ENCODE data around the gene CDC14A. TPM values are rescaled to one million over a fixed set of nuclear protein-coding genes. Genes with fewer than 3 reads are reported as not detected.

The CDC14A gene
- total RNA-seq, 4 donors from 2014 or later: 6.6 to 12.2 (median 7.4) TPM

DNA sequence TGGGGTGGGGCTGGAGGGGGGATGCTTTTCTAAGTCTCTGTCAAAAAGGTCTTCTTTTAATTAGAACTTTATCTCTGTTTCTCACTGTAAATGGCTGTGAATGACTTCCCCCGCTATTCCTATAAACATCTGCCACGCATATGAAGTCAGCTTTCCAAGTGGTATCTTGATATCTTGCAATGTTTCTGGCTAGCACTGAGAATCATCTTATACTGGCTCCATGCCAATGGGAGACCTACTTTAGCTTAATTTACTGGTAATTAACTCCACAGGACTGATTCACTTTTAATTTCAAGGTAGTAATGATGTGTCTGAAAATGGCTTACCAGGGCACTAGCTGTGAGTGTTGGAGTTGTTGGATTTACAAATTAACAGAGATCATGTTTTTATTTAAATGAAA is 190.0 kb downstream of the CDC14A start:
- TF ChIP-seq, protein P1, sequence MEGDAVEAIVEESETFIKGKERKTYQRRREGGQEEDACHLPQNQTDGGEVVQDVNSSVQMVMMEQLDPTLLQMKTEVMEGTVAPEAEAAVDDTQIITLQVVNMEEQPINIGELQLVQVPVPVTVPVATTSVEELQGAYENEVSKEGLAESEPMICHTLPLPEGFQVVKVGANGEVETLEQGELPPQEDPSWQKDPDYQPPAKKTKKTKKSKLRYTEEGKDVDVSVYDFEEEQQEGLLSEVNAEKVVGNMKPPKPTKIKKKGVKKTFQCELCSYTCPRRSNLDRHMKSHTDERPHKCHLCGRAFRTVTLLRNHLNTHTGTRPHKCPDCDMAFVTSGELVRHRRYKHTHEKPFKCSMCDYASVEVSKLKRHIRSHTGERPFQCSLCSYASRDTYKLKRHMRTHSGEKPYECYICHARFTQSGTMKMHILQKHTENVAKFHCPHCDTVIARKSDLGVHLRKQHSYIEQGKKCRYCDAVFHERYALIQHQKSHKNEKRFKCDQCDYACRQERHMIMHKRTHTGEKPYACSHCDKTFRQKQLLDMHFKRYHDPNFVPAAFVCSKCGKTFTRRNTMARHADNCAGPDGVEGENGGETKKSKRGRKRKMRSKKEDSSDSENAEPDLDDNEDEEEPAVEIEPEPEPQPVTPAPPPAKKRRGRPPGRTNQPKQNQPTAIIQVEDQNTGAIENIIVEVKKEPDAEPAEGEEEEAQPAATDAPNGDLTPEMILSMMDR (IDR thresholded peaks at IDR 0.05): no peak
- TF ChIP-seq POLR2A (IDR thresholded peaks at IDR 0.05; ENCODE audit: low read depth): no peak
- no peak for TF ChIP-seq POLR2AphosphoS5 (IDR thresholded peaks at IDR 0.05)
- TF ChIP-seq EP300 (IDR thresholded peaks at IDR 0.05): no peak
- WGBS: 86% methylated on average over 2 of the region's 2 CpGs
- Histone ChIP-seq H3K4me3 (no peak overlapping the region), H3K27ac (replicated peaks in 1 of 4) (no peak overlapping the region), H3K27me3 (peaks cover 4 to 41% (median 14%) of the 10 kb centered on the region in 4 donors), H3K9me3 (no peaks in the 10 kb centered on the region), H3K4me1 (peaks cover 11 to 25% (median 23%) of the 10 kb centered on the region in 4 donors), H3K36me3 (no peaks in the 10 kb centered on the region)
- intact Hi-C loops (cut with DNase I): no loop called here
- no peak for DNase-seq (ENCODE audit: extremely low spot score)

DNA sequence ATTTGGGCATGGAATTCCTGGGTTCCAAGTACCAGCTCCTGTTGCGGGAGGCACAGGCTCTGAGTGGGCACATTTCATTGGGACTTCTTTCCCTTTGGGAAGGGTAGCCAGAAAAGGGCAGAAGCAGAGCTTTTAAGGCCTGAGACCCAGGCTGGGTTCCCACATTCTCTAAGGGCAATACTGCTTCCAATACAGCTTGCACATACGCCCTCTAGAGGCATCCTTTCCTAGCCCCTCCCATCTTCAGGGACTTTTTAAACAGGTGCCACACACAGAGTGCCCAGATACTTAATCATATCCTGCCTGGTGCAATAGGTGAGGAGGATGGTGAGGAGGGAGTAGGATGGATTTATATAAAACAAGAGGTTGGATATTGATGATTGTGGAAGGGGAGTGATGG is 191.3 kb downstream of the CDC14A start:
- H3K4me1 ChIP-seq: peaks cover 10 to 17% (median 16%) of the 10 kb centered on the region in 4 donors
- TF ChIP-seq POLR2A (IDR thresholded peaks at IDR 0.05; ENCODE audit: low read depth) (no peak), EP300 (IDR thresholded peaks at IDR 0.05) (no peak), POLR2AphosphoS5 (IDR thresholded peaks at IDR 0.05) (no peak)
- TF ChIP-seq, protein P1 (IDR thresholded peaks at IDR 0.05): no peak
- no peak overlapping the region for H3K4me3 ChIP-seq
- intact Hi-C loops (cut with DNase I): no loop called here
- no peaks in the 10 kb centered on the region for H3K36me3 ChIP-seq
- peaks cover 4 to 27% (median 12%) of the 10 kb centered on the region in 4 donors for H3K27me3 ChIP-seq
- H3K27ac ChIP-seq (replicated peaks in 1 of 4): no peak overlapping the region
- no peaks in the 10 kb centered on the region for H3K9me3 ChIP-seq
- WGBS: 60% methylated on average over 1 of the region's 2 CpGs
- no peak for DNase-seq (ENCODE audit: extremely low spot score)

- DNase-seq (ENCODE audit: extremely low spot score): no peak
- H3K36me3 ChIP-seq: no peaks in the 10 kb centered on the region
- WGBS: 98% methylated on average over 4 of the region's 4 CpGs
- TF ChIP-seq, protein P1 (IDR thresholded peaks at IDR 0.05): no peak
- no peak for TF ChIP-seq POLR2A (IDR thresholded peaks at IDR 0.05; ENCODE audit: low read depth)
- TF ChIP-seq EP300 (IDR thresholded peaks at IDR 0.05): no peak
- TF ChIP-seq POLR2AphosphoS5 (IDR thresholded peaks at IDR 0.05): no peak
- no peak overlapping the region for H3K27ac ChIP-seq (replicated peaks in 1 of 4)
- peaks cover 2 to 6% (median 5%) of the 10 kb centered on the region in 4 donors for H3K4me1 ChIP-seq
- intact Hi-C loops (cut with DNase I): no loop called here
- H3K4me3 ChIP-seq: no peak overlapping the region
- peaks cover 0 to 4% (median 2%) of the 10 kb centered on the region in 4 donors for H3K9me3 ChIP-seq
- H3K27me3 ChIP-seq: peaks cover 0 to 16% (median 6%) of the 10 kb centered on the region in 4 donors
These were observed 192.5 kb downstream of the CDC14A start for GRCh38 chr1:100544791-100545190.

GRCh38 chr1:100545855-100546254 is 193.5 kb downstream of the CDC14A start:
- no peaks in the 10 kb centered on the region for H3K4me1 ChIP-seq
- DNase-seq (ENCODE audit: extremely low spot score): no peak
- no peak overlapping the region for H3K27ac ChIP-seq (replicated peaks in 1 of 4)
- WGBS: 83% methylated on average over 1 of the region's 1 CpG
- no peaks in the 10 kb centered on the region for H3K36me3 ChIP-seq
- TF ChIP-seq, protein P1 (IDR thresholded peaks at IDR 0.05): no peak
- TF ChIP-seq POLR2A (IDR thresholded peaks at IDR 0.05; ENCODE audit: low read depth): no peak
- TF ChIP-seq EP300 (IDR thresholded peaks at IDR 0.05): no peak
- TF ChIP-seq POLR2AphosphoS5 (IDR thresholded peaks at IDR 0.05): no peak
- no peak overlapping the region for H3K4me3 ChIP-seq
- intact Hi-C loops (cut with DNase I): no loop called here
- peaks cover 0 to 5% (median 2%) of the 10 kb centered on the region in 4 donors for H3K27me3 ChIP-seq
- peaks cover 0 to 9% (median 3%) of the 10 kb centered on the region in 4 donors for H3K9me3 ChIP-seq

DNA sequence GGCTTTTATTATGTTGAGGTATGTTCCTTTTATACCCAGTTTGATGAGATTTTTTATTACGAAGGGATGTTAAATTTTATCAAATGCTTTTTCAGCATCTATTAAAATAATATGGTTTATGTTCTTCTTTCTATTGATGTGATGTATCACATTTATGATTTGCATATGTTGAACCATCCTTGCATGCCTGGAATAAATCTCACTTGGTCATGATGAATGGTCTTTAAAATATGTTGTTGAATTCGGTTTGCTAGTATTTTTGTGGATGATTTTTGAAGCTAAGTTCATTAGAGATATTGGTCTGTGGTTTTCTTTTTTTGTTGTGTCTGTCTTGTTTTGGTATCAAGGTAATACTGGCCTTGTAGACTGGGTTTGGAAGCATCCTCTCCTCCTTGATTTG is 199.7 kb downstream of the CDC14A start:
- Histone ChIP-seq H3K4me3 (no peak overlapping the region), H3K36me3 (no peaks in the 10 kb centered on the region), H3K27me3 (no peaks in the 10 kb centered on the region), H3K9me3 (peaks cover 0 to 57% (median 31%) of the 10 kb centered on the region in 4 donors), H3K4me1 (no peaks in the 10 kb centered on the region), H3K27ac (replicated peaks in 1 of 4) (no peak overlapping the region)
- WGBS: 72% methylated on average over 2 of the region's 2 CpGs
- intact Hi-C loops (cut with DNase I): no loop called here
- DNase-seq (ENCODE audit: extremely low spot score): no peak
- TF ChIP-seq POLR2A (IDR thresholded peaks at IDR 0.05; ENCODE audit: low read depth) (no peak), POLR2AphosphoS5 (IDR thresholded peaks at IDR 0.05) (no peak), EP300 (IDR thresholded peaks at IDR 0.05) (no peak)
- TF ChIP-seq, protein P1 (IDR thresholded peaks at IDR 0.05): no peak
